ENCODE data around the gene TREML4.
"Not testable (repeated sequence)": the region's sequence is repeated elsewhere in the genome, so short reads cannot be mapped to it uniquely, and the experiment has no call there.

Gene TREML4

DNA sequence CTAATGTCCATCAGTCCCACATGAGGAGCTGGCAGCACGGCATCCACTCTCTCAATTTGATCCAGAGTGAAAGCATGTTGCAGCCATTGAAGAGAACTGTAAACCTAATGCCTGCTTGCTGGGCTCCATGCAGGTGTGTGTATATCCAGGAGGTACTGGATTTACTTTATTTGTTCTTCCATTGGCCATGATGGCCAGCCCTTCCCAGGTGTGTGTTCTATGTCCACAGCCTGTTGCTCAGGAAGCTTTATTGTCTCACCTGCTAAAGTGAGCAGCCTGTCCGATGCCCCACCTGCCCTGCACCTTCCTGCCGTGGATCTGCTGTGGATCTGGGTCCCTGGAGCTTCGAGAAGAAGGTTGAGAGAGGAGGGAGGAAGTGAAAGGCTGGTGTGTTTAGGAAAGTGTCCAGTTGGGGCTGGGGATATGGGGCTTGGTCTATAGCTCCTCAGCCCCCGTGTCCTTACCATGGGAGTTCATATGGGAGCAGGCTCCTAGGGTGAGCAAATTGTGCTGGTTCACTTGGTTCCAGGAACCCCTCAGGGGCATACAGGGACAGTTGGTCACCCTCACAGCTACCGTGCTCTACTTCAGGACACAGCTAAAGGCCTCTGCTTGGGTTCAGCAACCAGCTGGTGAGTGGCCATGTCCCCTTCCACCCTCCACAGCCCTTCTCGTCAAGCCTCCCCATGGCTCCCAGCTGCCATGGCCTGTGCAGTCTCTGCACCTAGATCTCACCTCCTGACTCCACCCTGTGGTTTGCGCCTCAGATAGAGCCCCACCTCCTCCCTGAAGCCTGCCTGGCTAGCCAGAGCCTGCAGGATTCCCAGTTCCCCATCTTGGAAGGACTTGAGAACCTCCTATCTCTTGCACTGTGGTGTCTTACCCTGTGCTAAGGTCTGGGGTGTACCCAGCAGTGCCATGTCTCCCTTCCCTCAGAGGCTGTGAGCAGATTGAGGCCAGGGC, 39.9 kb upstream of the TREML4 start:
- TF ChIP-seq, protein P1, sequence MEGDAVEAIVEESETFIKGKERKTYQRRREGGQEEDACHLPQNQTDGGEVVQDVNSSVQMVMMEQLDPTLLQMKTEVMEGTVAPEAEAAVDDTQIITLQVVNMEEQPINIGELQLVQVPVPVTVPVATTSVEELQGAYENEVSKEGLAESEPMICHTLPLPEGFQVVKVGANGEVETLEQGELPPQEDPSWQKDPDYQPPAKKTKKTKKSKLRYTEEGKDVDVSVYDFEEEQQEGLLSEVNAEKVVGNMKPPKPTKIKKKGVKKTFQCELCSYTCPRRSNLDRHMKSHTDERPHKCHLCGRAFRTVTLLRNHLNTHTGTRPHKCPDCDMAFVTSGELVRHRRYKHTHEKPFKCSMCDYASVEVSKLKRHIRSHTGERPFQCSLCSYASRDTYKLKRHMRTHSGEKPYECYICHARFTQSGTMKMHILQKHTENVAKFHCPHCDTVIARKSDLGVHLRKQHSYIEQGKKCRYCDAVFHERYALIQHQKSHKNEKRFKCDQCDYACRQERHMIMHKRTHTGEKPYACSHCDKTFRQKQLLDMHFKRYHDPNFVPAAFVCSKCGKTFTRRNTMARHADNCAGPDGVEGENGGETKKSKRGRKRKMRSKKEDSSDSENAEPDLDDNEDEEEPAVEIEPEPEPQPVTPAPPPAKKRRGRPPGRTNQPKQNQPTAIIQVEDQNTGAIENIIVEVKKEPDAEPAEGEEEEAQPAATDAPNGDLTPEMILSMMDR (IDR thresholded peaks at IDR 0.05; ENCODE audit: control insufficient read depth, insufficient read depth, low read depth, low read length, missing control alignments): no peak
- H3K4me3 ChIP-seq (ENCODE audit: control insufficient read depth, low read depth, low read length): no peak overlapping the region
- DNase-seq (ENCODE audit: low read depth): no peak

DNA sequence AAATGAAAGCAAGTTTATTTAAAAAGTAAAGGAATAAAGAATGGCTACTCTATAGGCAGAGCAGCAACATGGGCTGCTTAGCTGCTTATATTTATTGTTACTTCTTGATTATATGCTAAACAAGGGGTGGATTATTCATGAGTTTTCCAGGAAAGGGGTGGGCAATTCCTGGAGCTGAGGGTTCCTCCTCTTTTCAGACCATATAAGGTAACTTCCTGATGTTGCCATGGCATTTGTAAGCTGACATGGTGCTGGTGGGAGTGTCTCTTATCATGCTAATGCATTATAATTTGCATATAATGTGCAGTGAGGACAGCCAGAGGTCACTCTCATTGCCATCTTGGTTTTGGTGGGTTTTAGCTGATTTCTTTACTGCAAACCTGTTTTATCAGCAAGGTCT, 39.1 kb upstream of the TREML4 start:
- not testable (repeated sequence) for DNase-seq (ENCODE audit: low read depth); H3K4me3 ChIP-seq (ENCODE audit: control insufficient read depth, low read depth, low read length)

DNA sequence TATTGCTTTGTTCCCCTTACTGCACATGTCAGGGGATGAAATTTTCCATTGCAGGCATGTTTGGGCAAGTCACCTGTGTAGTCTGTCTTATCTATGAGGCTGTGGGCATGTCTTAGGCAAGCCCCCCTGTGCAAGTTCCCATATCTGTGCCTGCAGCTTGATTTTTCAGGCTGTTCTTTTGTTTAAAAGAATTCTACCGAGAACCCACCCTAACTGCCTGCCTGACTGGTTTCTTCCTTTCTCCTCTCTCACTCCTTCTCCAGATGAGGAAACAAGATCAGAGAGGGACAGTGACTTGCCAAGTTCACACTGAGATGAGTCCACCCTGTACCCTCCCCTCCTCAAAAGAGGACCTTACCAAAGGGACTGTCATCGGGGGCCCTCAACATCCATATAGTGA, 38.2 kb upstream of the TREML4 start:
- DNase-seq (ENCODE audit: low read depth): no peak
- TF ChIP-seq, protein P1 (IDR thresholded peaks at IDR 0.05; ENCODE audit: control insufficient read depth, insufficient read depth, low read depth, low read length, missing control alignments): no peak
- no peak overlapping the region for H3K4me3 ChIP-seq (ENCODE audit: control insufficient read depth, low read depth, low read length)

DNA sequence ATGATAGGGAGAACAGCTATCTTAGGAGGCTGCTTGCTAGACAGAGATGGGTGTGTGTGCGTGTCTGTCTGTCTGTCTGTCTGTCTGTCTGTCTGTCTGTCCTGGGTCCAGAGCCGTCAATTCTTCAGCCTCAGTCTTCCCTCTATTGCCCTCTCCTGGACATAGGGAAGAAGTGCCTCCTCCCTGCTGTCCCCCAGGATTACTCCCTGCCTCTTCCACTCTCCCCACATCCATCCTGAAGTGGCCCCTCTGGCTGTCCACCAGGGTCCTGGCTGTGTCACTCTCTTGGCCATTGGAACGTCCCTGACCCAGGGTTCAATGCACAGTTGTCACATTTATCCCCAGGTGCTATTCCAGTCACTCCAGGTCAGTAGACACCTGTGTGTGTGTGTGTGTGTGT, 37.4 kb upstream of the TREML4 start:
- TF ChIP-seq, protein P1 (IDR thresholded peaks at IDR 0.05; ENCODE audit: control insufficient read depth, insufficient read depth, low read depth, low read length, missing control alignments): no peak
- H3K4me3 ChIP-seq (ENCODE audit: control insufficient read depth, low read depth, low read length): no peak overlapping the region
- no peak for DNase-seq (ENCODE audit: low read depth)

DNA sequence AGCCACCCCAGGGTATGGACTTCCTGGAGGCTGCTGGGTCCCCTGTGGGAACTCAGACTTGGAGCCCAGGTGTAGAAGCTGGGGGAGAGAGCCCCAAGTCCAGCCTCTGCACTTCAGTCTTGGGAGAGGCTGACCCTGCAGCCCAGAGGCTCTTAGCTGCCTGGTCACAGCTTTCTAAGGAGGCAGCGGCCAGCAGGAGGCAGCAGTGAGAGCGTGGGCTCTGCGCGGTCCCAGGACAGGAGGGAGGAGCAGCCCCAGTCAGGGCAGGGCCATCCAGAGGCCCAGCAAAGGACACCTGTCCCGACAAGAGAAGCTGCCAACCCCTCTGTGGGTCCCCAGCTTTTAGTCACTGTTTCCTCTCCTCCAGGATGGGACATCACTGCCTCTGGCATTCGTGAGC, 36.6 kb upstream of the TREML4 start:
- H3K4me3 ChIP-seq (ENCODE audit: control insufficient read depth, low read depth, low read length): no peak overlapping the region
- TF ChIP-seq, protein P1 (IDR thresholded peaks at IDR 0.05; ENCODE audit: control insufficient read depth, insufficient read depth, low read depth, low read length, missing control alignments): peak; percentile 62
- no peak for DNase-seq (ENCODE audit: low read depth)

DNA sequence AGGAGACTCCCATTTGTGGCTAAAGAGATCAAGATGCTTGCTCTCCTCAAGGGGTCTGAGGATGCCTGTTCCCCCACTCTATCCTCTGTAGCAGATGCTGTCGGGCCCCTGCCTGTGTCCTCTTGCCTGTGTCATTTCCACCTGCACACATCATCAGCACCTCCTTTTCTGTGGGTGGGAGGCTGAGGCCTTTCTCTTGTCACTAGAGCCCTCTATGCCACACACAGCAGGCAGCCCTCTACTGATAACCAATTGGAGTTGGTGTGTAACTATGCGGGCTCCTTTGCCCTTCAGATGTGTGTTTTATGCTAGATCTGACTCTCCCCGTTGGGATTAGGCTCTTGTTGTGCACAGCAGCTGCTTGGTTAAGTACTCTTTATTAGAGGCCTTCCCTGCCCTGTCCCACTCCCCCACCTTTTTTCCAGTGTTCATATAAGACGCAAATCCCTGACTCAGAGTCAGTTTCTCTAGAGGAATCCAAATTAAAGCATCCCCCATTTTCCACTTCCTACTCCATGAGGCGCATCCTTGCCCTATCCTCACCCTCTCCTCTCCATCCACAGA, 34.9 kb upstream of the TREML4 start:
- TF ChIP-seq, protein P1 (IDR thresholded peaks at IDR 0.05; ENCODE audit: control insufficient read depth, insufficient read depth, low read depth, low read length, missing control alignments): no peak
- no peak overlapping the region for H3K4me3 ChIP-seq (ENCODE audit: control insufficient read depth, low read depth, low read length)
- DNase-seq (ENCODE audit: low read depth): no peak

DNA sequence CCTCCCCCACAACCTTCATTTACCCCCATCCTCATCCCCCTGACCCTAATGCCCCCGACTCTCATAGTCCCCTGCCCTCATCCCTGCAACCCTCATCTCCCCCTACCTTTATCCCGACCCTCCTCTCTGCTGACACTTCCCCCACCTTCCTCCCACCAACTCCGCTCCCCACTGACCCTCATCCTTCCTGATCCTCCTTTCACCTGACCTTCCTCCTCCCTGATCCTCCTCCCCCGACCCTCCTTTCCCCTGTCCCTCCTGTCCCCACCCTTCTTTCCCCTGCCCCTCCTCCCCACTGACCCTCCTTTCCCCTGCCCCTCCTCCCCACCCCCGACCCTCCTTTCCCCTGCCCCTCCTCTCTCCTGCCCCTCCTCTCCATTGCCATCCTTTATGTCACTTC, 34.3 kb upstream of the TREML4 start:
- TF ChIP-seq, protein P1 (IDR thresholded peaks at IDR 0.05; ENCODE audit: control insufficient read depth, insufficient read depth, low read depth, low read length, missing control alignments): no peak
- DNase-seq (ENCODE audit: low read depth): no peak
- H3K4me3 ChIP-seq (ENCODE audit: control insufficient read depth, low read depth, low read length): no peak overlapping the region
